ENCODE measurements around the gene CAMSAP1.

The CAMSAP1 gene

DNA sequence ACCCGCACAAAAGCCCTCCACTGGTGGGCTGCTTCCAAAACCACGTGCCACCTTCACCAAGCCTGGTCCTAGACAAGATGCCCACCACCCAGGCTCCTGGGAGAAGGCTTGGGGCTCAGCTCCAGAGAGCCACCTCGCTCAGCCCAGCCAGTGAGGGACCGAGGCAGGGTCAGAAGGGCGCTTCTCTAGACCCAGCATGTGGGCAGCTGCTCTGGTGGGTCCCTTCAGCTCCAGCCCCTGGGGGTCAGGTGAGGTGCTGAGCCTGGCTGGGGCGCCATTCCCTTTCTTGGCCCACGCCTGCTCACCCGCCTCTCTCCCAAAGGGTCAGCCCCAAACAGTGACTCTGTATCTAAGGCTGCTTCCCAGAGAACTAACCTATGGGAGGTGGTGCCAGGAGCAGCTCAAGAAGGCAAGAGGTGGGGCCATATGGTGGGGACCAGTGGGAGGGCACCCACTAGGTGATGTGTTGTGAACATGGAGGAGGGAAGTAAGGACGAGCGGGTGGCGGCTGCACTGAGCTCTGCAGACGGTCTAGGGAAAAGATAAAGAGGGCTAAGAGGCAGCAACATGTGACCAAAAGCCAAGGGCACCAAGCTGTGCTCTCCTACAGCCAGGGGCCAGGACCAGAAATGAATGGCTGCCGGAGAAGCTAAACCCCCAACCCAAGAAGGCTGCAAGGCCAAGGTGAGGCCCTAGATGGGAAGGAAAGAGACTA lies 79.3 kb downstream of the CAMSAP1 start:
- DNase-seq: no peak

DNA sequence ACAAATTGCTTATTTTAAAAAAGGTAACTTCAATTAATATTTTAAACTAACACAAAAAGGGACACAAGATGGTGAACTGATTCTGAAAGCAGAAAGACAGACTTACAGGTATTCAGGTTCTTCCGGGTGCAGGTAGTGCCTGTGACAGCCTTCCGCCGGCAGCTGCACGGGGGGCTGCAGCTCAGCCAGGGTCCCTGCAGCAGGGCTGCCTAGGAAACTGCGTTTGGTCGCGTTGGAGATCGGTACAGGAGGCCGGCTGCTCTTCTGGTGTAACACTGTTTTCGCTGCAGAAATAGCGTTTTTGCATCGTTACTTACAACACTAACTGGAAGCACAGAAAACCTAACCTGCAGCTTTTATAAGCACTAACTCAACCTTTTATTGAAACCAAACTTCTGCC lies 80.0 kb downstream of the CAMSAP1 start:
- no peak for DNase-seq

DNA sequence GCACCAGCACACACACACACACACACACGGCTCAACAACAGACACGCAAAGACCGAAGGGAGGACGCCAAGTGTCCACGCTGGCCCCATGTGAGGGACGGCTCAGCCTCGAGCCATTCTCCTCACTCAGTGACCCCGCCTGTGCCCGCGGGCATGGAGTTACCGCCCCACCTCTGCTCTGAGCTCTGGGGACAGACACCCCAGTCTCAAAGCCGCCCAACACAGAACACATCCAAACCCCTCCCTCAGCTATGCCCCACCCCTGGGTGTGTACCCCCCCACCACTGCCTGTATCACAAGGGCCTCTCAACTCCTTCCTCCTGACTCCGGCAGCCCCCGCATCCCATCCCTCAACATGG lies 81.2 kb downstream of the CAMSAP1 start:
- DNase-seq: no peak

DNA sequence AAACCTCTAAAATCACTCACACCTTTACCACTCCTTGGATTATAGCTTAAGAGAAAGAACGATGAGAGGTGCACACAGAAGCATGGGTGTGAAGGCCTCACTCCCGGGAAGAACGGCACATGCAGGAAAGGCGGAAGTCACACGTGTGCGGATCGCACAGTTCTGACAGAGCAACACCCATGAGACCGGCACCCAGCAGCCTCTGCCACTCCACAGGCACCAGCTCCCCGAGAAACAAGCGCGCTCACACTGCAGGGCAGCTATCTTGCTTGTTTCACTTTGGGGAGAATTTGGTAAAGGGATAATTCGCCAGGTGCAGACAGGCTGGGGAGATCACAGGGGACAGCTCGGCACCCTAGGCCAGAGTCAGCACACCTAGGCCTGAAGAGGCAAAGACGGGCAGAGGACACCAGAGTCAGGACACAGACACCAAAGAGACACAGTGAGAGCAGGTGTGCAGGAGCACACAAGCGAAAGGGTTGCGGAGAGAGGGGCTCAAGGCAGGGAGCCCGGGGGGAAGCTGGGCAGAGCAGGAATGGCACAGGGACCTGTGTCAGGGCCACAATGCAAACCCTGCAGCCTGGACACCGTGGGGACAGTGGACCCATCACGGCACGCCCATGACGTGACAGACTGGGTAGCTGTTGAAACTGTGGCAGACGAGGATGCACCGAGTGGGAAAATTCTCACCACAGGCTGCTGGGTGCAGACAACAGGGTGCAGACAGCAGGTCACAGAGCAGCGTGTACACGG lies 81.7 kb downstream of the CAMSAP1 start:
- DNase-seq: no peak

DNA sequence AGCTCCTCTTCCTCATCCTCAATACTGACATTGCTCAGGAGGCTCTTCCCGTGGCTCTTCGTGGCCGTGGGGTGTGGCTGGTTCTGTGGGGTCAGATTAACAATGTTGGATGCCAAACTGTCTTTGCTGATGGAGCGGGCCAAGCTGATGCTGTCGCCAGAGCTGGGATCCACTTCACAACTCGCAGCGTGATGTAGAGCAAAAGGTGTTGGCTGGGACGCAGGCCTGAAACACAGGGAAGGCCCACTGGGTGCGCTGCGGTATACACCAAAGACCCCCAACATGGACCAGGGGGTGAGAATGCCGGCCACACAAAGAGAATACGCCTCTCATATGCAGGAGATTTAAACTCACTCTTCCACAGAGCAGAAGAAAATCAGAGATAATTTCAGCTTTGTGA lies 84.3 kb downstream of the CAMSAP1 start:
- DNase-seq: no peak

GRCh38 chr9:135822374-135822755 lies 85.0 kb downstream of the CAMSAP1 start:
- DNase-seq: no peak

DNA sequence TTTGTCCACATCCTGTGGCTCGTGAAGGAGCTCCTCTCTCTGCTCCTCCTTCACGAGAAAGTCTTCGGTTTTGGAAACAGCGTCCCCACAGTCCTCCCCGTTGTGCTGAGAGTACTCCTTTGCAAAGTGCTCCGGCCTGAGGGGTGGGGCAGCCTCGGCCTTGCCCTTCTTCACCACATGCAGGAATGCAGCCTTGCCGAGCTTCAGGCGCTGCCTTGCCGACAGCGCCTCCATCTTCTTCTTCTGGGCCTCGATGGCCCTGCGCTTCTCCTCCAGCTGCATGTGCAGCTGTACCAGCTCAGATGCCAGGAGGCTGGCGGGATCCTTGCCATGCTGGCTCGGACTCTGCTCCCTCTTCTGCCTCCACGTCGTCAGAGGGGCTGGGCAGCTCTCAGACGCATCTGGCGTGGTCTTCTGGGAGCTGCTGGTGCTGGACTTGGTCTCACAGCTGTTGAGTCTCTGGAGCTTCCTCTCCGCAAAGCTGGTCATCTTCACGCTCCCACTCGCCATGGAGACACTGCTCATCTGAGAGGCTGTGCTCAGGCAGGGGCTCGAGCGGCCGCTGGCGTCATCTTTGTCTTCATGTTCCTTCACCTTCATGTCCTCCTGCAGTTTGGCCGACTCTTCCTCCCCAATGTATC lies 85.5 kb downstream of the CAMSAP1 start:
- DNase-seq: no peak

- DNase-seq: no peak
Observed at GRCh38 chr9:135821116-135821515, 86.2 kb downstream of the CAMSAP1 start.

DNA sequence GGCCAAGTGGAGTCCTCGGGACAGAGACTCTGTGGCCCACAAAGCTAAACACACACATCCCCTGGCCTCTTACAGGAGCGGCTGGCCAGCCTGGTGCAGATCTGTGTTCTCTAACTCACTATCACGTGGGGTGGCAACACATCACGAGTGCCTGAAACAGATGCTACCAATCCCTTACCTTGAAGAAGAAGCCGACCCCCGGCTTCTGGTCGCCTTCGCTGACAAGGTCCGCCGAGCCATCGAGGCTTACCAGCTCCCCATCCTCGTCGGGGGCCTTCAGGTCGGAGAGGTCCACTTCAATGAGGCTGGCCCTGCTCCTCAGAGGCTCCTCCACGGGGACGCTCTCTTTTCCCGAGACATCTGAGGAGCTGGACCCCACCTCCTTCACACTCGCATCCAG lies 86.7 kb downstream of the CAMSAP1 start:
- no peak for DNase-seq

DNA sequence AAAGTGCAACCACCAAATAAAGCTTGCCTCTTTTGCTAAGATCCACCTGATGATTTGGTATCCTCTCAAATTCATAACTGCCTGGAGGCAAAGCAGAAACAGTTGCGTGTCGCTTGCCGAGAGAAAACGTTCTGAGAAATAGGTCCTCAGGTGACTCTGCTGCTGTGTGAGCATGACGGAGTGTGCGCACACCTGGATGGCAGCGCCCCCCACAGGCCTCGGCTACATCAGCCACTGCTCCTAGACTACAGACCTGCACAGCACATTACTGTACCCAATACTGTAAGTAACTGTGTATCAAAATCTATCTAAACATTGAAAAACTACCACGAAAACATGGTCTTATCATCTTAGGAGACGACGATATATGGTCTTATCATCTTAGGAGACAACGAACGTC lies 87.4 kb downstream of the CAMSAP1 start:
- DNase-seq: no peak

DNA sequence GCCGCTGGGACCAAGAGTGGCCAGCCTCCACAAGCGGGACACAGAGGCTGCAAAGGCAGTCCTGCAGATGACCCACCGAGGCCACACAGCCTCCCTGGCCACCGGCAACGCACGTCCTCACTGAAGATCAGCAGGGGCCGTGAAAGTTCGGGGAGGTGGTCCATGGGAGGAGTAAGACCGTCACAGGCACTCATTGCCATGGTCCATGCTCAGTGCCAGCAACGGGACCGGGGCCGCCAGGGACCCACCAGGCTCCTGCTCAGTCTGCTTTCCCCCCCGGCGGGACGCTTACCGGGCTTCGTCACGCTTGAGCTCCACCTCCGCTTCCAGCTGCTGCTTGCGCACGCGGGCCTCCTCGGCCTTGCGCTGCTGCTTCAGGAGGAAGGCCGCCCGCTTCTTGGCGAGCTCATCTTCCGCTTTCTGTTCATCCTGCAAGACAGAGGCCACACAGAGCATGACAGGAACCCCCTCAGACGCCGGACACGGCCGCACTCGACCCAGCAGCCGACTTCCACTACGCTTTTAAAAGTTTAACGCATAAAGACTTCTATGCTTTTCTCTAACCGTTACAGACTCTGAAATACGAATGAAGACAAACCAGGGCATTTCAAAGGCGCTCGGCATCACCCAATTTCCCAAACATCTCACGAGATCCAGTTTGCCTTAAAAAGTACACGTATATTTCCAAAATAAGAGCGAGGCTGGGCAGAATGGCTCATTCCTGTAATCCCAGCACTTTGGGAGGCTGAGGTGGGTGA lies 88.4 kb downstream of the CAMSAP1 start:
- no peak for DNase-seq

DNA sequence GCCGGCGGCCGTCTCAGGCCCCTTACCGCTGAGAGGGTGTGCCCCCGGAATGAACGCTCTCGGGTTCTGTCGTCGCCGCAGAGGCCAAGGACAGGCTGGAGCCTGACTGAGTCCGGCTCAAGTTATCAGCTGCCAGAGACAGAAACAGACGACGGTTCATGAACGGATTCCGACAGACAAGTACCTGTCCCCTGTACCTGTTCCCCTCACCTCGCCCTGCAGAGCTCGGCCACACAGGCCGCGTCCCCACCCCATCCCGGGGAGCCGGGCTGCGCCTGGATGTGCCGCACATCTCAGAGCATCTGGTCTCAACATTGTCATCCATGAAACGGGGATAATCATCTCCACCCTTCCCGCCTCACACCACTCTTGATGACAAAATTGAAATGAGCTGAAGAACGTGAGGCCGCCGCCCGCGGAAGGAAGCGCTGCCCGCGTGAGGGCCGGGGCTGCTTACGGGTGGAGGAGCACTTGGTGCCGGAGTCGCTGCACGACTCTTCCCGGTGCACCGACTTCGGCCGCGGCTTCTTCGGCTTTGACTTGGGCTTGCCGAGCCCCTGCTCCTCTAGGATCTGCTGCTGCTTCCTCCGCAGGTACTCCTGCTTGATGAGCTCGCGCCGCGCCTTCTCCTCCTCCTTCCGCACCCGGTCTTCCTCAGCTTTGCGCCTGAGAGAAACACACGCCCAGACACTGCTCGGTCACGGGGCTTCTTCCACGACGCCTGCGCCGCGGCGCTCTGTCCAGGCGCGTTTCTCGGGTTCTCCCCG lies 89.2 kb downstream of the CAMSAP1 start:
- no peak for DNase-seq

- DNase-seq: no peak
Observed at GRCh38 chr9:135816651-135816970, 90.7 kb downstream of the CAMSAP1 start.

GRCh38 chr9:135815830-135816650 lies 91.3 kb downstream of the CAMSAP1 start:
- DNase-seq: no peak

DNA sequence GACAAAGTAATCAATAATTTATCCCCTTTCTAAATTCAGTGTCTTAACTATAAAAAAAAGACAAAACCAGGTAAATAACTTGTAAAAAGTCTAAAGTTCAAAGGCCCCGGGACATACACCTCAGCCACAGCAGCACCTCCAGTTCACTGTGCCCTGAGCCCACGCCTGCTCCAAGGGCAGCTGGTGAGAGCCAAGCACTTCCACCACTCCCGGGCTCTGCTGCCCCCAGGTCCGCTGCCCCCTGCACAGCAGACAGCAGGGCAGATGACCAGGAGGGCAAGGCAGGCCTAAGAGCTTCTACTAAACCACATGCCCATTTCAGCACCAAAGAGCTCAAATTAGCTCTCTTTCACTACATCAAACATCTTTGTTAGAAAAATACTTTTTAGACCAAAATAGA lies 91.9 kb downstream of the CAMSAP1 start:
- no peak for DNase-seq

GRCh38 chr9:135814421-135815095 lies 92.8 kb downstream of the CAMSAP1 start:
- DNase-seq: no peak

DNA sequence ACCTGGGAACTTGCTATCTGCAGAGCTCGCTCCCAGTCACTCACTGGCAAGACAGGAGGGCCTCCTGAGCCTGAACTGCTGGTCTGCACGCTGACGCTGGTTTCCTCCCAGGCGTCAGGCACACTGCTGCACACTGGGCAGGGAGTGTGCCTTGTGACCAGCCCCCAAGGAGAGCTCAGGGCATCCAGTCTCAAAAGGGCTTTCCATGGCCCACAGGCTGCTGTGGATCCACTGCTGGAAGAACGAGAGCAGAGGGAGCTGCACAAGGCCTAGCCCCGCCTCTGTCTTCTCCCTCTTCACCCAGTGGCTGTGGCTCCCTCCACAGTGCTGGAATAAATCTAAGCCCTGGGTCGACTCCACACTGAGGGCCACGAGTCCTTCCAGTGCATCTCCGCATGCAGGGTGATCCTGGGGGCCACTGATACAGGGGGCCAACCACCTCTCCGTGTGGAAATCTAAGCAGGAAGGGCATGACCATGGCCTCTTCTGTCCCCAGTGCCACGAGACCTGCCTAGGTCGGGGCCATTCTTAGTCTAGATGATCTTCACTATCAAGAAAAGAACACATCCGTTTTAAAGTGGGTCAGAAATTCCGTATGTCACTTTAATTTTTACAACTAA lies 93.6 kb downstream of the CAMSAP1 start:
- no peak for DNase-seq

DNA sequence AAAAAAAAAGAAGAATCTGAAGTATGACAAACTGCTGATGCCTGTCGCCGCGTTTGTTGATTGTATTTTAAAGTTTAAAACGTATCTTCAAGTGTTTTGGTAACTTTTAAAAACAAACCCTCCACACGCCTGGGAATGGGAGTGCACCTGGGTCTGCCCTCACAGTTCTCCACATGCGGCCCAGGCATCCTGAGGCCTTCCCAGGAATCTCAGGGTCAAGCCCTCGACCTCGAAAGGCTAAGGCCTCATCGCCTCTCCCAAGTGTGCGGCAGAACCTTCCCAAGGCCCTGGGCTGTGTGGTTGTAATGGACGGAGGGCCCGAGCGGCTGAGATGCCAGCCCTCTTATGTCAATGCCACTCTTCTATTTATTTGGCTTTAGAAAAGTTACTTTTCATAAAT lies 94.4 kb downstream of the CAMSAP1 start:
- no peak for DNase-seq

DNA sequence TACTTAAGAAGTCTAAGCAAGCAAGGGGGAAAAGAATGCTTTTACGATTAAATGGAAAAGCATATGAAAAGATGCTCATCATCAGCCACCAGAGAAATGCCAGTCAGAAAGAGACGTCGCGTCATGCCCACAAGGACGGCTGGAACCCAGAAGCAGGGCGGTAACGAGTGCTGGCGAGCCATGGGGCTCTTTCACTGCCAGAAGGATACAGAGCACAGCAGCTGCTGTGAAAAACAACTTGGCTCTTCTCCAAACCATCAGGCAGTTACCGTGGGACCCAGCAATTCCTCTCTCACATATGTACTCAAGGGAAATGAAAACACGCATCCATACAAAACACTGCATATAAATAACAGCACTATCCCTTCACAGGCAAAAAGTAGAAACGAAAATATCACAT lies 95.5 kb downstream of the CAMSAP1 start:
- no peak for DNase-seq

GRCh38 chr9:135810806-135811575 lies 96.4 kb downstream of the CAMSAP1 start:
- DNase-seq: no peak

Data from stimulated activated CD4-positive, alpha-beta T cell treated with anti-CD3 and anti-CD28 coated beads, Interleukin-15, amount 100 ng/mL, for 24 hours (primary cell).